Erythroblast (primary cell): ENCODE data around the gene UNC5A.

ENCODE experiments used
- GATA1 ChIP-seq: IDR thresholded peaks from 2 replicates; pipeline ENCODE4 v1.6.1; 2011; ENCODE audit warnings: low read depth, mild to moderate bottlenecking, control low read depth, low read length, moderate library complexity
- POLR2A ChIP-seq: IDR thresholded peaks from 2 replicates; pipeline ENCODE4 v1.6.1; 2011; ENCODE audit warnings: mild to moderate bottlenecking, low read length

GRCh38 chr5:176814313-176814685 is 3.9 kb downstream of the UNC5A start:
- TF ChIP-seq POLR2A (no peak), GATA1 (no peak)
